Neural progenitor cell (in vitro differentiated cells): ENCODE data around the gene KIAA0930. TPM values are rescaled to one million over a fixed set of nuclear protein-coding genes. Genes with fewer than 3 reads are reported as not detected.
"Not testable (repeated sequence)": the region's sequence is repeated elsewhere in the genome, so short reads cannot be mapped to it uniquely, and the experiment has no call there.

Experiments
- DNase-seq: peaks from one replicate; pipeline ENCODE4 v3.0.0-alpha.2; 2016; ENCODE audit warnings: low spot score
- H2AFZ ChIP-seq: fragments of 200-600 bp; sonication (generic); replicated peaks from 2 replicates; pipeline ENCODE4 v1.6.1; 2016; ENCODE audit warnings: antibody characterized with exemption
- H3F3A ChIP-seq: fragments of 200-600 bp; sonication (generic); 2 replicates; pipeline ENCODE4 v1.6.1; 2016; ENCODE audit warnings: antibody characterized with exemption, low read depth
- H3K27ac ChIP-seq: fragments of 200-600 bp; sonication (generic); 2 replicates; pipeline ENCODE4 v1.5.1; 2016; ENCODE audit warnings: mild to moderate bottlenecking
- H3K27me3 ChIP-seq: fragments of 200-600 bp; sonication (generic); 2 replicates; pipeline ENCODE4 v1.6.1; 2016; ENCODE audit warnings: mild to moderate bottlenecking, moderate library complexity
- H3K36me3 ChIP-seq: fragments of 200-600 bp; sonication (generic); 2 replicates; pipeline ENCODE4 v1.5.1; 2016
- H3K4me1 ChIP-seq: fragments of 200-600 bp; sonication (generic); 2 replicates; pipeline ENCODE4 v1.6.1; 2016; ENCODE audit warnings: mixed run types
- H3K4me2 ChIP-seq: fragments of 200-600 bp; sonication (generic); 2 replicates; pipeline ENCODE4 v1.6.1; 2016
- H3K4me3 ChIP-seq: fragments of 200-600 bp; sonication (generic); 2 replicates; pipeline ENCODE4 v1.5.1; 2016
- H3K79me2 ChIP-seq: fragments of 200-600 bp; sonication (generic); 2 replicates; pipeline ENCODE4 v1.6.1; 2016; ENCODE audit warnings: low read depth
- H3K9ac ChIP-seq: fragments of 200-600 bp; sonication (generic); 2 replicates; pipeline ENCODE4 v1.6.1; 2016
- H3K9me3 ChIP-seq: fragments of 200-600 bp; sonication (generic); 2 replicates; pipeline ENCODE4 v1.5.1; 2016; ENCODE audit warnings: low read depth
- H4K20me1 ChIP-seq: fragments of 200-600 bp; sonication (generic); 2 replicates; pipeline ENCODE4 v1.6.1; 2016; ENCODE audit warnings: low read depth
- H3K27ac Mint-ChIP-seq: 3 replicates; pipeline ENCODE4 v1.8.0; 2021; ENCODE audit warnings: mixed read lengths
- H3K27me3 Mint-ChIP-seq: 2 replicates; pipeline ENCODE4 v1.8.0; 2022; ENCODE audit warnings: low read depth, mild to moderate bottlenecking, inconsistent platforms, moderate library complexity, mixed read lengths; ENCODE audit not compliant: insufficient read depth
- H3K36me3 Mint-ChIP-seq: 3 replicates; pipeline ENCODE4 v1.8.0; 2021; ENCODE audit warnings: mixed read lengths
- H3K4me1 Mint-ChIP-seq: 3 replicates; pipeline ENCODE4 v1.8.0; 2021; ENCODE audit warnings: mixed read lengths
- H3K4me3 Mint-ChIP-seq: 3 replicates; pipeline ENCODE4 v1.8.0; 2021; ENCODE audit warnings: mild to moderate bottlenecking, moderate library complexity, mixed read lengths
- H3K9me3 Mint-ChIP-seq: 3 replicates; pipeline ENCODE4 v1.8.0; 2020; ENCODE audit warnings: mixed read lengths
- CTCF ChIP-seq: fragments of 200-600 bp; sonication (generic); IDR thresholded peaks from 2 replicates; pipeline ENCODE4 v1.5.1; 2017; ENCODE audit warnings: antibody characterized with exemption, mild to moderate bottlenecking
- EZH2 ChIP-seq: fragments of 200-600 bp; sonication (generic); IDR thresholded peaks from 2 replicates; pipeline ENCODE4 v1.6.1; 2017; ENCODE audit warnings: antibody characterized with exemption, mild to moderate bottlenecking, moderate library complexity
- EZH2phosphoT487 ChIP-seq: fragments of 200-600 bp; sonication (generic); IDR thresholded peaks from 2 replicates; pipeline ENCODE4 v1.6.1; 2017; ENCODE audit warnings: antibody characterized with exemption
- total RNA-seq: library from RNA; depleted of rRNA; stranded (reverse); fragments of >200 nt; gene quantifications from 2 replicates; pipeline ENCODE4 v1.2.3, GENCODE V29; 2015; ENCODE audit warnings: low replicate concordance

KIAA0930 gene
- total RNA-seq, 1 donor from 2014 or later = 15.0 TPM

DNA sequence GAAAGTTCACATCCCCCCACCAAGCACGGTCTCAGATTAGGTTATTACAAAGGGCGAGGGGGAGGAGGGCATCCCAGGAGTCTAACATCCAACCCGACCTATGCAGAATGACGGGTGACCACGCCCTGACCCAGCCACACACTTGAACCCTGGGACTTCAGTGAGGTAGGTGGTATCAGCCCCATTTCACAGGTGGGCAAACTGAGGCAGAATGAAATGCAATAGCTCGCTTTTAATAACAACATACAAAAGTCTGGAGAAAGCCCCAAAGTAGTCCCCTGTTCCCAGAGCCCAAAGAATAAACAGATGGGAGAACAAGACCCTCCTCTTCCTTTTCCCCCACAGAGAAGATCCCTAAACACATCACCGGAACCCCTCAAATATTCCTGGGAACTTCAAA is 45.1 kb downstream of the KIAA0930 start:
- H3K9me3 Mint-ChIP-seq = no peaks in the 10 kb centered on the region
- Histone ChIP-seq H3K4me3 (no peak overlapping the region), H2AFZ (no peak overlapping the region), H4K20me1 (peaks cover 11% of the 10 kb centered on the region), H3K4me2 (no peak overlapping the region), H3K9me3 (no peaks in the 10 kb centered on the region), H3F3A (peaks cover 12% of the 10 kb centered on the region), H3K36me3 (no peaks in the 10 kb centered on the region), H3K27ac (no peak overlapping the region), H3K9ac (no peak overlapping the region), H3K27me3 (no peaks in the 10 kb centered on the region), H3K4me1 (peaks cover 15% of the 10 kb centered on the region), H3K79me2 (no peaks in the 10 kb centered on the region)
- H3K4me1 Mint-ChIP-seq = peaks cover 32% of the 10 kb centered on the region
- H3K27me3 Mint-ChIP-seq = peaks cover 3% of the 10 kb centered on the region
- DNase-seq = no peak
- TF ChIP-seq EZH2 (no peak), EZH2phosphoT487 (no peak), CTCF (no peak)
- H3K4me3 Mint-ChIP-seq = no peak overlapping the region
- H3K27ac Mint-ChIP-seq = no peak overlapping the region
- peaks cover 4% of the 10 kb centered on the region for H3K36me3 Mint-ChIP-seq

DNA sequence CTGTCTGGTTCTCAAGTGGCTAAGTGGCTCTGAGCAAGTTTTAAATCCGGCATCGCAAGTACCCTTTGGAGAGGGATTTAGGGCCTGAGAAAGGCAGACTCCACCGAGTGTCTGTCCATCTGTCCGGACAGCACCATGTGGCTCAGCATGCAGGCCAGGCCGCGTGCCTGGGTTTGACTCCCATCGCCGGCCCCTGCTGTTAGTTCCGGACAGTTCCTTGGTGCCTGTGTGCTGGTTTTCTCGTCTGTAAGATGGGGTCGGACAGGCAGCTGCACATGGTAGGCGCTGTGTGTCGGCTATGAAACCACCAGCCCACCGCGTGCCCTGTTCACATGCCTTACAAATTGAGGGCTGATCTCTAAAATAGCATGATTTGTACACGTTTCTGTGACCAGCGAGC is 46.0 kb downstream of the KIAA0930 start:
- no peak overlapping the region for H3K4me3 Mint-ChIP-seq
- no peaks in the 10 kb centered on the region for H3K9me3 Mint-ChIP-seq
- Histone ChIP-seq H3K27ac (no peak overlapping the region), H3K9ac (no peak overlapping the region), H3K4me2 (no peak overlapping the region), H3K9me3 (no peaks in the 10 kb centered on the region), H3F3A (peaks cover 14% of the 10 kb centered on the region), H3K27me3 (no peaks in the 10 kb centered on the region), H3K4me3 (no peak overlapping the region), H3K4me1 (peaks cover 15% of the 10 kb centered on the region), H2AFZ (no peak overlapping the region), H4K20me1 (peaks cover 11% of the 10 kb centered on the region), H3K79me2 (no peaks in the 10 kb centered on the region), H3K36me3 (no peaks in the 10 kb centered on the region)
- H3K36me3 Mint-ChIP-seq = peaks cover 2% of the 10 kb centered on the region
- peaks cover 28% of the 10 kb centered on the region for H3K4me1 Mint-ChIP-seq
- DNase-seq = no peak
- TF ChIP-seq EZH2phosphoT487 (no peak), EZH2 (no peak), CTCF (no peak)
- H3K27me3 Mint-ChIP-seq = peaks cover 2% of the 10 kb centered on the region
- H3K27ac Mint-ChIP-seq = no peak overlapping the region

DNA sequence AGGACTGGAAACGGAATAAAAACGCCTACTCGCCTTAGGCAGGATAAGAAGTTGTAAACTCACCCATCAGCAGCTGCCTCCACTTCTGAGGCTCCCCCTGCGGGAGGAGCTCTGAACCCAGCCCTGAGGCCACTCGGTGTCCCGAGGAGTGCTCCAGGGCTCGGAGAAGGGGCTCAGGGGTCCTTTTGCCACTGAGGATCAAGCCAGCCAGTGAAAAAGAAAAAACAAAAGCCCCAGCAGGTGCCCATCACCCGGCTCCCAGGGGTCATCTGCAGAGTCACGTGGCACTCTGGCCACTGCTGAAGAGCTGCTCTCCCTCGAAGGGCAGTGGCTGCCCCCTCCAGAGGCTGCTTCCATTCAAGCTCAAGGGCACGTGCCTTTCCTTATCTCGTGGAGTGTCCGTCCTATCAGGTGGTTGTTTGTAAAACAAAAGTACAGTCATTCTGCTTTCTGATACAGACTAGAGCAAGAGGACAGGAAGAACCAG is 48.0 kb downstream of the KIAA0930 start:
- no peaks in the 10 kb centered on the region for H3K36me3 ChIP-seq

DNA sequence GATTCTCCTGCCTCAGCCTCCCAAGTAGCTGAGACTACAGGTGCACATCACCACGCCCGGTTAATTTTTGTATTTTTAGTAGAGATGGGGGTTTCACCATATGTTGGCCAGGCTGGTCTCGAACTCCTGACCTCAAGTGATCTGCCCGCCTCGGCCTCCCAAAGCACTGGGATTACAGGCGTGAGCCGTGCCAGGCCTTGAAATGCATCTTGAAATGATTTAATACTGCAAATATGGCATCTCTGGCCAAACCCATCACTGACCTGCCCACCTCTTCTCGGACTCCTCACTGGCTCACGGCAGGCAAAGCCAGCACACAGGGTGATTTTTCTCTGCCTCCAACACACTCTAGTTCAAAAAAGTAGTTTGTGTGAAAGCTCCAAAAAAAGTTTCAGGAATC is 48.9 kb downstream of the KIAA0930 start:
- not testable (repeated sequence) for H2AFZ ChIP-seq, H3K9ac ChIP-seq, H3K9me3 ChIP-seq, H3K4me2 ChIP-seq, H3K4me3 ChIP-seq, DNase-seq, H3K79me2 ChIP-seq, H3K27me3 Mint-ChIP-seq, H3K4me3 Mint-ChIP-seq, H3K27ac Mint-ChIP-seq, H3K9me3 Mint-ChIP-seq, H3K36me3 Mint-ChIP-seq, H3K27ac ChIP-seq, H3K36me3 ChIP-seq, H3K27me3 ChIP-seq
- H3F3A ChIP-seq = peaks cover 22% of the 10 kb centered on the region
- peaks cover 20% of the 10 kb centered on the region for H4K20me1 ChIP-seq
- H3K4me1 Mint-ChIP-seq = peaks cover 20% of the 10 kb centered on the region
- H3K4me1 ChIP-seq = peaks cover 10% of the 10 kb centered on the region

More for the DNA sequence above, 48.0 kb downstream of the KIAA0930 start:
- H3K79me2 ChIP-seq = no peaks in the 10 kb centered on the region
- no peaks in the 10 kb centered on the region for H3K9me3 ChIP-seq
- H3K9me3 Mint-ChIP-seq = no peaks in the 10 kb centered on the region
- H3K36me3 Mint-ChIP-seq = peaks cover 2% of the 10 kb centered on the region
- peaks cover 22% of the 10 kb centered on the region for H3F3A ChIP-seq
- peaks cover 21% of the 10 kb centered on the region for H3K4me1 Mint-ChIP-seq
- H3K4me3 ChIP-seq = no peak overlapping the region
- no peak overlapping the region for H3K9ac ChIP-seq
- H3K4me3 Mint-ChIP-seq = no peak overlapping the region
- H3K4me2 ChIP-seq = no peak overlapping the region
- H3K27me3 ChIP-seq = no peaks in the 10 kb centered on the region
- peaks cover 2% of the 10 kb centered on the region for H3K27me3 Mint-ChIP-seq
- no peak overlapping the region for H3K27ac Mint-ChIP-seq
- TF ChIP-seq CTCF (peak; percentile 44), EZH2 (no peak), EZH2phosphoT487 (no peak)
- DNase-seq = peak; percentile 68
- H3K4me1 ChIP-seq = peaks cover 10% of the 10 kb centered on the region
- H2AFZ ChIP-seq = no peak overlapping the region
- no peak overlapping the region for H3K27ac ChIP-seq
- peaks cover 20% of the 10 kb centered on the region for H4K20me1 ChIP-seq
